Measurements from ENCODE around the gene GPR176. TPM values are rescaled to one million over a fixed set of nuclear protein-coding genes. Genes with fewer than 3 reads are reported as not detected.

GPR176 gene
- total and polyA plus RNA-seq, 2 donors from 2014 or later = 2.9 to 7.6 TPM

DNA sequence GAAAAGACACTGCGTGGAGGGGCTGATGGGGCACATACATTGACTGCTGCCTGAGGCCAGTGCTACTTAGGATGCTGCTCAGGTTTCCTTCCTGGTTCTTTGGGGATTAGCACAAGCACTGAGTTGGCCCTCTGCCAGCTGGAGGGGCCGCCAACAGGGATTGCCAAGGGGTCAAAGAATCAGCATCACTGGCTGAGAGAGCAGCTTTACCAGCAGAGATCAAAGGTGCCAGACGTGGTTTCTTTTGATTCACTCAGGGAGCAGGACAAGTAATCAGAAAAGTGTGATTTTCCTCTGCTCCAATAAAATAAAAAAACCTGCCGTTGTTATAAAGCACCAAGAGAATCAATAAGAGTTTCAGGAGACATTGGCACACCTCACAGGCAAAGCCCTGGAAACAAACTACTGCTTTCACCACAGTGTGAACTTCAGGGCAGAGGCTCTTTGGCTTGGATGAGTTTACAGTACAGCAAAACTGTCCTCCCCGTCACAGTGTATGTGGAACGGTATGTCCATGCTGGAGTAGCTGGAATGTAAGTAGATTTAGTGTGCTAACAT, 91.6 kb downstream of the GPR176 start:
- no peaks in the 10 kb centered on the region for H3K4me1 ChIP-seq (ENCODE audit: control insufficient read depth in 2 of 3, insufficient read depth in 2 of 3, low read depth in 1 of 3, low read length in 3 of 3)
- FAIRE-seq = no peak
- H3K27me3 ChIP-seq (ENCODE audit: control insufficient read depth, insufficient read depth, low read length) = no peaks in the 10 kb centered on the region
- no peak for TF ChIP-seq CTCF (IDR thresholded peaks at IDR 0.05; ENCODE audit: borderline replicate concordance, extremely low read depth, insufficient read depth)
- peak in 4 of 5 donors; percentile 36 to 51 (median 46) for DNase-seq
- H3K36me3 ChIP-seq (ENCODE audit: control insufficient read depth in 2 of 3, insufficient read depth in 3 of 3, low read length in 3 of 3) = no peaks in the 10 kb centered on the region
- no peak overlapping the region for H3K4me3 ChIP-seq (ENCODE audit: low read length in 3 of 3)
- intact Hi-C loops (cut with DNase I) = no loop called here
- no peak overlapping the region for H3K27ac ChIP-seq (ENCODE audit: low read depth in 2 of 2, low read length in 2 of 2)
- no peaks in the 10 kb centered on the region for H3K9me3 ChIP-seq (ENCODE audit: control insufficient read depth in 2 of 3, insufficient read depth in 1 of 3, low read length in 3 of 3)
- no peak overlapping the region for H3K9ac ChIP-seq (ENCODE audit: low read length in 3 of 3)

DNA sequence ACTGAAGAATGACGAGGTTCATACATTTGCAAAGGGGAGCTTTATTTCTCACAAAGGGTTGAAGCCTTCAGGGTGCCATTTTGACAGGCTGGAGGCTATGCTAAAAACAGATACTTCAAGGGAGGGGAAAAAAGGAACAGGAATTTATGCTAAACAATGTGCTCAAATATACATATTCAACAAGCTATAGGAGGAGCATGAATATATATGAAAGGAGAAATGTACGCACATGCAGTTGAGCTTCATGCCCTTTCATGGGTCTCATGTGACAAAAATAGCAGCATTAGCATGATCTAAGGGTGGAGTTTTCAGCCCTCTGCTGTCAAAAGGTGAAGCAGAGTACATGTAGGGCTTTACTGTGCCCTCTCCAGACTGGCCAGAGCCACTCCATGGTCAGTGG, 93.1 kb downstream of the GPR176 start:
- TF ChIP-seq CTCF (IDR thresholded peaks at IDR 0.05; ENCODE audit: borderline replicate concordance, extremely low read depth, insufficient read depth) = no peak
- Histone ChIP-seq H3K27ac (ENCODE audit: low read depth in 2 of 2, low read length in 2 of 2) (no peak overlapping the region), H3K36me3 (ENCODE audit: control insufficient read depth in 2 of 3, insufficient read depth in 3 of 3, low read length in 3 of 3) (no peaks in the 10 kb centered on the region), H3K27me3 (ENCODE audit: control insufficient read depth, insufficient read depth, low read length) (no peaks in the 10 kb centered on the region), H3K4me1 (ENCODE audit: control insufficient read depth in 2 of 3, insufficient read depth in 2 of 3, low read depth in 1 of 3, low read length in 3 of 3) (no peaks in the 10 kb centered on the region), H3K4me3 (ENCODE audit: low read length in 3 of 3) (no peak overlapping the region), H3K9me3 (ENCODE audit: control insufficient read depth in 2 of 3, insufficient read depth in 1 of 3, low read length in 3 of 3) (no peaks in the 10 kb centered on the region), H3K9ac (ENCODE audit: low read length in 3 of 3) (no peak overlapping the region)
- FAIRE-seq = no peak
- intact Hi-C loops (cut with DNase I) = no loop called here
- no peak for DNase-seq

- Histone ChIP-seq H3K27ac (ENCODE audit: low read depth in 2 of 2, low read length in 2 of 2) (no peak overlapping the region), H3K4me3 (ENCODE audit: low read length in 3 of 3) (no peak overlapping the region), H3K27me3 (ENCODE audit: control insufficient read depth, insufficient read depth, low read length) (no peaks in the 10 kb centered on the region), H3K9me3 (ENCODE audit: control insufficient read depth in 2 of 3, insufficient read depth in 1 of 3, low read length in 3 of 3) (no peaks in the 10 kb centered on the region), H3K4me1 (ENCODE audit: control insufficient read depth in 2 of 3, insufficient read depth in 2 of 3, low read depth in 1 of 3, low read length in 3 of 3) (no peaks in the 10 kb centered on the region), H3K9ac (ENCODE audit: low read length in 3 of 3) (no peak overlapping the region), H3K36me3 (ENCODE audit: control insufficient read depth in 2 of 3, insufficient read depth in 3 of 3, low read length in 3 of 3) (no peaks in the 10 kb centered on the region)
- DNase-seq (no peak), FAIRE-seq (no peak)
- intact Hi-C loops (cut with DNase I) = no loop called here
- TF ChIP-seq CTCF (IDR thresholded peaks at IDR 0.05; ENCODE audit: borderline replicate concordance, extremely low read depth, insufficient read depth) = no peak
These were observed 96.4 kb downstream of the GPR176 start for GRCh38 chr15:39823634-39824033.

DNA sequence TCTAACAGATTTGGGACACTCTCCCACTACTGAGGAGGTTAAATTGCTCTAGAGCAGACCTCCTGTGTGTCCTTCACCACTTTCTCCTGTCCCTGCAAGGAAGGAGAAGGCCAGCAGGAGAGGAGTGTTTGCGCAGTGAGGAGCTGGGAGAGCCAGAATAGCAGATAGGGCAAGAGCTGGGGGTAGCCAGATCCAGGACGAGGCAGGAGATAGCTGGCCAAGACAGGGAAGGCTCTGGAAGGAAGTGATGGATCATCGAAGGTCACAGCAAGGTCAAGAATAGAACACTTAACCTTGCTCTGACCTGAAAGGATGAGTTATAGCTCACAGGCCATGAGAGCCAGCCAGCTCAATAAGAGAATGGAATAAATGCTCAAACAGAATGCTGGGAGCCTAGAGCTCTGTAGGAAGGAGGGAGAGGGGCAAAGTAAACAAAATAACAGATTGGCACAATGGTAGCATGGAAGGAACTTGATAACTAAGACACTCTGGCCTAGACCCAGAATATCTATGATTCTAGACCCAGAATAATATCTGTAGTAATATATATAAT, 99.9 kb downstream of the GPR176 start:
- no peaks in the 10 kb centered on the region for H3K9me3 ChIP-seq (ENCODE audit: control insufficient read depth in 2 of 3, insufficient read depth in 1 of 3, low read length in 3 of 3)
- no peak for FAIRE-seq
- H3K36me3 ChIP-seq (ENCODE audit: control insufficient read depth in 2 of 3, insufficient read depth in 3 of 3, low read length in 3 of 3) = no peaks in the 10 kb centered on the region
- H3K9ac ChIP-seq (ENCODE audit: low read length in 3 of 3) = no peak overlapping the region
- H3K27ac ChIP-seq (ENCODE audit: low read depth in 2 of 2, low read length in 2 of 2) = no peak overlapping the region
- no peak for TF ChIP-seq CTCF (IDR thresholded peaks at IDR 0.05; ENCODE audit: borderline replicate concordance, extremely low read depth, insufficient read depth)
- intact Hi-C loops (cut with DNase I) = no loop called here
- no peaks in the 10 kb centered on the region for H3K4me1 ChIP-seq (ENCODE audit: control insufficient read depth in 2 of 3, insufficient read depth in 2 of 3, low read depth in 1 of 3, low read length in 3 of 3)
- no peak overlapping the region for H3K4me3 ChIP-seq (ENCODE audit: low read length in 3 of 3)
- H3K27me3 ChIP-seq (ENCODE audit: control insufficient read depth, insufficient read depth, low read length) = no peaks in the 10 kb centered on the region
- DNase-seq = no peak

Data from kidney (tissue), 14 donors.